HG03097 (cell line): Measurements from ENCODE around the gene LINGO1.

ENCODE experiments used
- ATAC-seq: cut with Tn5 transposase; IDR thresholded peaks from one replicate; pipeline ENCODE4 v1.9.1; 2021; ENCODE audit not compliant: unreplicated experiment, low FRiP score

The LINGO1 gene

GRCh38 chr15:77633913-77634265 lies 1.2 kb upstream of the LINGO1 start:
- ATAC-seq: no peak

GRCh38 chr15:77633134-77633912 lies 611 bp upstream of the LINGO1 start:
- ATAC-seq: peak; percentile 81

- ATAC-seq: no peak
These were observed 773 bp downstream of the LINGO1 start for GRCh38 chr15:77631745-77632533.

- ATAC-seq: no peak
These were observed 1.6 kb downstream of the LINGO1 start for GRCh38 chr15:77630956-77631744.

GRCh38 chr15:77630056-77630455 lies 2.7 kb downstream of the LINGO1 start:
- ATAC-seq: no peak

GRCh38 chr15:77629070-77630030 lies 3.4 kb downstream of the LINGO1 start:
- ATAC-seq: no peak

- no peak for ATAC-seq
These were observed 4.7 kb downstream of the LINGO1 start for GRCh38 chr15:77628010-77628409.

GRCh38 chr15:77627581-77627980 lies 5.1 kb downstream of the LINGO1 start:
- no peak for ATAC-seq

- ATAC-seq: no peak
These were observed 5.6 kb downstream of the LINGO1 start for GRCh38 chr15:77627067-77627466.

GRCh38 chr15:77626002-77626401 lies 6.7 kb downstream of the LINGO1 start:
- ATAC-seq: no peak

GRCh38 chr15:77625376-77625775 lies 7.3 kb downstream of the LINGO1 start:
- no peak for ATAC-seq

- ATAC-seq: no peak
These were observed 7.8 kb downstream of the LINGO1 start for GRCh38 chr15:77624868-77625267.

- ATAC-seq: no peak
These were observed 8.8 kb downstream of the LINGO1 start for GRCh38 chr15:77623755-77624524.

- no peak for ATAC-seq
These were observed 9.6 kb downstream of the LINGO1 start for GRCh38 chr15:77622934-77623754.

GRCh38 chr15:77622209-77622933 lies 10.3 kb downstream of the LINGO1 start:
- no peak for ATAC-seq

- no peak for ATAC-seq
These were observed 10.9 kb downstream of the LINGO1 start for GRCh38 chr15:77621847-77622208.

- ATAC-seq: no peak
These were observed 11.6 kb downstream of the LINGO1 start for GRCh38 chr15:77620960-77621647.
